ENCODE data around the gene MEOX1.

GRCh38 chr17:43706235-43706634, 44.5 kb upstream of the MEOX1 start:
- no peak for TF ChIP-seq CTCF (IDR thresholded peaks at IDR 0.05; ENCODE audit: insufficient read depth, low read depth, low read length)
- TF ChIP-seq EZH2 (IDR thresholded peaks at IDR 0.05; ENCODE audit: insufficient read depth, low read length): no peak
